Measurements from ENCODE around the gene ATP5F1D. TPM values are rescaled to one million over a fixed set of nuclear protein-coding genes. Genes with fewer than 3 reads are reported as not detected.

The ATP5F1D gene
- total and polyA plus RNA-seq, 2 of the 13 experiments (the other 11 are each of a cell fraction or from before 2014, with no cell fraction given), result 39.4 to 78.7 TPM

DNA sequence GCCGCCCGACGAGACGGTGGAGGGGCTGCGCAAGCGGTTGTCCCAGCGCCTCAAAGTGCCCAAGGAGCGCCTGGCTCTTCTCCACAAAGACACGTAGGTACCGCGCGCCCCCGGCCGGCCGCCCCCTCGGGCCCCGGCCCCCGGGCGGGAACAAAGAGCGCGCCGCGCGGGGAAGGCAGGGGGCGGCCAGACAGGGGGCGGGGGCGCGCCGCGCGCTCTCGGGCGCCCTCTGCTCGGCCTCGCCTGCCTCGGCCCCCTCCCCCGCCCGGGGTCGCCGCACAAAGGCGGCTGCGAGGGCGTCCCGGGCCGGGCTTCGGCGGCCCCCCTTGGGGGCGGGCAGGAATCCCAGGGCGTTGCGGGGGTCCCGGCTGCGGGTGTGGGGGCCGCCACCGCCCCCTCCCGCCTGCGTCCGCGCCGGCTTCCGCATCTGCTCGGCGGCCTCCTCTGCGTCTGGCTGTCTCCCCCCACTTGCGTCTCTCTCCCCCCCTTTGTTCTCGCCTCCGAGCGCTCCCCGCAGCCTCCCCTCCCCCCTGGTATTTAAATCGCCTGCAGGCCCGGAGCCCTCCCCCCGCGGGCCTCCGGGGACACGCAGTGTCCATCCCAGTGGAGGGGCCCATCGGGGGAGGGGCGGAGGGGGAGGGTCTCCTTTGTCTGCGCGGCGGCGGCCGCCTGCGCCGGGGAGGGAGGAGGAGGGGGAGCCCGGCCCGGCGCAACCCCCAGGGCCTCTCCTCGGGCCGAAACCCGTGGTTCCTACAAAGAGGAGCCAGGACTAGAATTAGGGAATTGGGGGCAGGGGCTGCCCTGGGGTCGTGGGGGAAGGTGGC, 9.1 kb downstream of the ATP5F1D start (continued):
- no peak for TF ChIP-seq E2F1 (CRISPR knock-in tag; IDR thresholded peaks at IDR 0.05)
- no peak for TF ChIP-seq MTA3 (CRISPR knock-in tag; IDR thresholded peaks at IDR 0.05)
- TF ChIP-seq ZNF264 (CRISPR knock-in tag; IDR thresholded peaks at IDR 0.05), result no peak
- TF ChIP-seq RFX3 (CRISPR knock-in tag; IDR thresholded peaks at IDR 0.05), result no peak
- no peak for TF ChIP-seq ZNF609 (CRISPR knock-in tag; IDR thresholded peaks at IDR 0.05; ENCODE audit: borderline replicate concordance)
- no peak for TF ChIP-seq RBM39 (IDR thresholded peaks at IDR 0.05; ENCODE audit: low read depth, low read length, poor library complexity, severe bottlenecking)
- no peak for TF ChIP-seq ZNF34 (CRISPR knock-in tag; IDR thresholded peaks at IDR 0.05; ENCODE audit: borderline replicate concordance)
- TF ChIP-seq, protein P1, sequence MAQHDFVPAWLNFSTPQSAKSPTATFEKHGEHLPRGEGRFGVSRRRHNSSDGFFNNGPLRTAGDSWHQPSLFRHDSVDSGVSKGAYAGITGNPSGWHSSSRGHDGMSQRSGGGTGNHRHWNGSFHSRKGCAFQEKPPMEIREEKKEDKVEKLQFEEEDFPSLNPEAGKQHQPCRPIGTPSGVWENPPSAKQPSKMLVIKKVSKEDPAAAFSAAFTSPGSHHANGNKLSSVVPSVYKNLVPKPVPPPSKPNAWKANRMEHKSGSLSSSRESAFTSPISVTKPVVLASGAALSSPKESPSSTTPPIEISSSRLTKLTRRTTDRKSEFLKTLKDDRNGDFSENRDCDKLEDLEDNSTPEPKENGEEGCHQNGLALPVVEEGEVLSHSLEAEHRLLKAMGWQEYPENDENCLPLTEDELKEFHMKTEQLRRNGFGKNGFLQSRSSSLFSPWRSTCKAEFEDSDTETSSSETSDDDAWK (CRISPR knock-in tag; IDR thresholded peaks at IDR 0.05), result no peak
- no peak for TF ChIP-seq HMGA1 (CRISPR knock-in tag; conservative IDR thresholded peaks at IDR 0.05)
- no peak for TF ChIP-seq PRMT3 (CRISPR knock-in tag; IDR thresholded peaks at IDR 0.05; ENCODE audit: borderline replicate concordance, low read depth)
- TF ChIP-seq SNRNP70 (IDR thresholded peaks at IDR 0.05; ENCODE audit: low read depth, low read length), result no peak
- no peak for TF ChIP-seq MED8 (CRISPR knock-in tag; IDR thresholded peaks at IDR 0.05; ENCODE audit: insufficient replicate concordance)
- TF ChIP-seq ZBTB21 (CRISPR knock-in tag; IDR thresholded peaks at IDR 0.05), result no peak
- peak; percentile 28 for TF ChIP-seq HNRNPK (IDR thresholded peaks at IDR 0.05; ENCODE audit: low read depth, low read length, poor library complexity, severe bottlenecking)
- no peak for TF ChIP-seq AKAP8 (CRISPR knock-in tag; IDR thresholded peaks at IDR 0.05)
- TF ChIP-seq ZSCAN9 (CRISPR knock-in tag; IDR thresholded peaks at IDR 0.05; ENCODE audit: borderline replicate concordance), result no peak
- no peak for TF ChIP-seq TSC22D2 (CRISPR knock-in tag; IDR thresholded peaks at IDR 0.05; ENCODE audit: borderline replicate concordance)
- TF ChIP-seq CBFB (CRISPR knock-in tag; IDR thresholded peaks at IDR 0.05), result no peak
- TF ChIP-seq AGO2 (optimal IDR thresholded peaks at IDR 0.05; ENCODE audit: low read depth, low read length), result peak; percentile 40

Measured in HepG2 (cell line).